ENCODE data around the gene ZMIZ1.

The ZMIZ1 gene

DNA sequence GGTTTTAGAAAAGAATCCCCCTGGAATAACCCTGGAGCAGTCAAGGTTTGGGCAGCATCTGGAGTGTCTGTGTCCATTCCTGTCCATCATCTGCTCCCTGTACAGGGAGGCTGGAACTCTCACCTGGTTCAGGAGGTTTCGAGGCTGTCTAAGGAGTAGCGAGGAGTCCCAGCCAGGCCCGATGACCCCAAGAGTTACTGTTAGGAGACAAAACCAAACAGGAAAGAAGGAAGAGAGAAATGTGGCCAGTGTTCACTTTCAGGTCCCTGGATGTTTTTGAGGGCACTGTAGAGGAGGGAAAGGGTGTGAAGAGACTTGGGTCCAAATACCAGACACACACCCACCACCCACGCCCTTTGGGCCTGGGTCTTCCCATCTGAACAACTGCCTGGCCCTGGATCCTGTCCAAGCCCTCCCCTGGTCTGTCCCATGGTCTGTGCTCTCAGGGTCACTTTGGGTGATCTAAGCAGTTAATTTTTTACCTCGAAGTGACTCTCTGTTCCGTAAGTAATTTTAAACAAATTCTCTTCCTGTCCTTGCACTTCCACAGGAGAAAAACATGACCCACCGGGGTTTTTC is 117.1 kb downstream of the ZMIZ1 start:
- Histone ChIP-seq H3K36me3 (peaks cover 90% of the 10 kb centered on the region), H3K4me2 (peak overlapping the region; percentile 98), H3K27ac (no peak overlapping the region), H3K27me3 (no peaks in the 10 kb centered on the region), H3K4me3 (no peak overlapping the region), H3K9ac (peak overlapping the region; percentile 21; the same call in 1 of the 2 replicates), H3K9me3 (peaks cover 3% of the 10 kb centered on the region; the same call in 1 of the 2 replicates), H3K4me1 (peaks cover 99% of the 10 kb centered on the region), H4K20me1 (peaks cover 100% of the 10 kb centered on the region)
- TF ChIP-seq Cebpa-rat (IDR thresholded peaks at IDR 0.05): no peak

DNA sequence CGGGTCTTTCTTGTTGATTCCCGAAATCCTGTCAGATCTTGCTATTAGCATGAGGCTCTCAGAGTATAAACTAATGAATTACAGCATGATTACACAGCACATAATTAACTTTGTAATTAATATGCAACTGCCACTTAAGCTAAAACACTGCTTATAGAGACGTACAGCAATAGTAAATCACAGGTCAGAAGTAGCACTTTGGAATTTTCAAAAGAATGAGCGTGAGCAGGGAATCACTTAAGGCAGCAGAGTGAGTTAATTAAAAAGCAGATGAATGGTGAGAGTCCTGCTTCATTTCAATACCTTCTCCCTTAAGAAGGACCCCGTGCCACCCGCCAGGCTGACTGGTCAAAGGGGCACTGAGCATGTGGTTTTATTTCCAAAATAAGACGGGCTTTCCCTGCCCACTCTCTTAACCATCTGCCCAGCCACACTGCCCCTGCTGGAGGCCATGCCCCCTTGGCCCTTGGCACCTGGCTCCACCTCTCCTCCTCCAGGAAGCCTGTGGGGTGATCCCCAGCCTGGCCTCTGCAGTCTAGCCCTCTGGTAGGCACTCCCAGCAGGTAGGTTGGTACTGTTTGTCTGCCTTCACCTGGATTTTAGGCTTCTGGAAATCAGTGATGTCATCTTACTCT is 117.8 kb downstream of the ZMIZ1 start:
- peaks cover 97% of the 10 kb centered on the region for H3K36me3 ChIP-seq
- H3K9ac ChIP-seq: peak overlapping the region; percentile 21; the same call in 1 of the 2 replicates
- H3K4me1 ChIP-seq: peaks cover 99% of the 10 kb centered on the region
- no peak overlapping the region for H3K4me3 ChIP-seq
- peaks cover 100% of the 10 kb centered on the region for H4K20me1 ChIP-seq
- no peaks in the 10 kb centered on the region for H3K27me3 ChIP-seq
- H3K27ac ChIP-seq: no peak overlapping the region
- TF ChIP-seq Cebpa-rat (IDR thresholded peaks at IDR 0.05): no peak
- peaks cover 10% of the 10 kb centered on the region for H3K9me3 ChIP-seq
- H3K4me2 ChIP-seq: no peak overlapping the region

DNA sequence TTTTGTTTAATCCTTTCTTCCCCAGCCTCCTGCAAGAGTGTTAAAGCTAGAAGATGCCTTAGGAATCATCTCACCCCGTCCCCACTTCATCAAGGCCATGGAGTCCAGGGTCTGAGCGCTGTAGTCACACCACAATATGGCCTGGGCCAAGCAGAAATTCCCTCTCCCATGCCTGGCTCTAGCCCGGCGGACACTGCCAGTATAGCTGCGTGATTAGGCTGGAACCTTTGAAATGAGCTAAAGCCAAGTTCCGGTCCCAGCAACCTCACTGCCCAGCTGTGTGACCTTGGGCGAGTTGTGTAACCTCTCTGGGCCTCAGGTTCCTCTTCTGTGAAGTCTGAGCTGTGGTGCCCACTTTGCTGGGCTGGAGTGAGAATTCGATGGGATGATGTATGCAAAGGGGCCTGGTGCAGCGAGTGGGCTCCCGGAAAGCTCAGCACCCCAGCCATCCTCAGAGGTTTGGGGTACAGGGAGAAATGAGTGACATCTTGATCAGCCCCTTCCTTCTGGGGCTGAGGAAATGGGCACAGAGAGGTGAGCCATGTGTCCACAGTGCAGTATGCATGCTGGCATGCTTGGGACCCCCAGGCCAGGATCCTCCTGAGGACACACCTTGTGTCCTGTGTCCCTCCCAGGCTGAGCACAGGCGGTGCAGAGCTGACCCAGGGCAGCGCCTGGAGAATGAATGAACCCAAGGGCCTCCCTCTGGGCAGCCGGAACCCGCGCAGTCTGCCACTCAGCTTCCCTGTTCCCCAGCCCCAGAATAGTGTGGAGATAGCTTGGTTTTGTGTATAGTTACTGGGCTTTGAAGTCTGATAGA is 118.6 kb downstream of the ZMIZ1 start:
- Histone ChIP-seq H3K4me1 (peaks cover 99% of the 10 kb centered on the region), H3K4me3 (no peak overlapping the region), H4K20me1 (peaks cover 100% of the 10 kb centered on the region), H3K36me3 (peaks cover 92% of the 10 kb centered on the region), H3K9ac (no peak overlapping the region), H3K27me3 (no peaks in the 10 kb centered on the region), H3K4me2 (no peak overlapping the region), H3K27ac (no peak overlapping the region), H3K9me3 (peaks cover 11% of the 10 kb centered on the region)
- no peak for TF ChIP-seq Cebpa-rat (IDR thresholded peaks at IDR 0.05)

DNA sequence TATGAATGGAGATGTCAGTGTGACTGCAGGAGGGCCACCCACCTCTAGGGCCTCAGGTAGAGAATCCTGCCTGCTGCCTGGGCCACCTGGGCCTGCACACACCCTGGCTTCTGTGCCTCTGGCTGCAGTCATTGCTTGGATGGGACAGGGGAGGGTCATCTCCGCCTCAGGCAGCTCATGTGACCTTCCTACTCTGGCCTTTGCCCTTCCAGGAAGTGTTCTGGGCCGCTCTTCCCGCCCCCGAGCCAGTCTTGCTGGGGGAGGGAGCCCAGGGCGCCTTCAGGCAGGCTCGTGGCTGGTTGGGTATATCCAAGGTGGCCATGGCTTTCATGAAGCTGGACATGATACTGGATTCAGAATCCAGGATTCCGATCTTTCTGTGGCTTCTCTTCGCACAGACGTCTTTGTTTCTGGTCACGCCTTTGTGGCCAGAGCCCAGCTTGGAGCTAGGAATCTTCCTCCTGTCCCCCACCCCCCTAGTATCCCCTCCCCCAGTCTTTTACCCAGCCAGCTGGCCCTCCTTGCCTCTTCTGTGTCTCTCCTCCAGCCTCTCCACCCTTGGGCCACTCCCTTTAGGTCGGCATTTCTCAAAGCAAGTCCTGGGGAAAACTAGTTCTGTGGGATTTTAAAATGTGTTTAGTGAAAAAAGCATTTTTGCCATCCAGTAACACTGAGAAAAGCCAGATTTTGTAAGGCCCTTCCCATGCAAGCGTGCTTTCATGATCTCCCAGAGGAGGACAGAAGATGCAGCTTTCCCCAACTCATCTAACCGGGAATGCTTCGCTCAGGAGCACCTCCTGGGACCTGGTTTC is 119.6 kb downstream of the ZMIZ1 start:
- Histone ChIP-seq H4K20me1 (peaks cover 100% of the 10 kb centered on the region), H3K4me2 (peak overlapping the region; percentile 6), H3K36me3 (peaks cover 86% of the 10 kb centered on the region), H3K4me1 (peaks cover 99% of the 10 kb centered on the region), H3K27ac (no peak overlapping the region), H3K9ac (no peak overlapping the region), H3K9me3 (peaks cover 11% of the 10 kb centered on the region), H3K27me3 (no peaks in the 10 kb centered on the region), H3K4me3 (no peak overlapping the region)
- TF ChIP-seq Cebpa-rat (IDR thresholded peaks at IDR 0.05): no peak

DNA sequence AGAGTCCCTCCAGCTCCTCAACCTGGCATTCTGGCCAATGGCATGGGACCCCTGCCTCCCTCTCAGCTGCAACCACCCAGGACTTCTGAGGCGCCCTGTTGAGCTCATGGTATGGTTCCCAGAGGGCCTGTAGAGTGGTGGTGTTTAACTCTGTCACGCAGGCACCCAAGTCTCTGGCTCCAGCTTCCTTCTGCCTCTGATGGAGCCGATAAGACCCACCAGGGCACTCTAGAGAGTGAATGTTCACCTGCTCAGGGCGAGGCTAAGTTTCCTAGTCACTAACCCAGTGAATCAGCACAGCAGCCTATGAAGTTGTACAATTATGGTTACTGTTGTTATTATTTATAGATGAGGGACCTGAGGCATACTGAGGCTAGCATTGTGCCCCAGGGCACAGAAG is 120.4 kb downstream of the ZMIZ1 start:
- Histone ChIP-seq H3K27ac (no peak overlapping the region), H3K4me1 (peaks cover 99% of the 10 kb centered on the region), H3K4me2 (peak overlapping the region; percentile 90), H3K9me3 (peaks cover 11% of the 10 kb centered on the region), H3K27me3 (no peaks in the 10 kb centered on the region), H3K4me3 (no peak overlapping the region), H3K9ac (no peak overlapping the region), H4K20me1 (peaks cover 100% of the 10 kb centered on the region), H3K36me3 (peaks cover 78% of the 10 kb centered on the region)
- TF ChIP-seq Cebpa-rat (IDR thresholded peaks at IDR 0.05): no peak

DNA sequence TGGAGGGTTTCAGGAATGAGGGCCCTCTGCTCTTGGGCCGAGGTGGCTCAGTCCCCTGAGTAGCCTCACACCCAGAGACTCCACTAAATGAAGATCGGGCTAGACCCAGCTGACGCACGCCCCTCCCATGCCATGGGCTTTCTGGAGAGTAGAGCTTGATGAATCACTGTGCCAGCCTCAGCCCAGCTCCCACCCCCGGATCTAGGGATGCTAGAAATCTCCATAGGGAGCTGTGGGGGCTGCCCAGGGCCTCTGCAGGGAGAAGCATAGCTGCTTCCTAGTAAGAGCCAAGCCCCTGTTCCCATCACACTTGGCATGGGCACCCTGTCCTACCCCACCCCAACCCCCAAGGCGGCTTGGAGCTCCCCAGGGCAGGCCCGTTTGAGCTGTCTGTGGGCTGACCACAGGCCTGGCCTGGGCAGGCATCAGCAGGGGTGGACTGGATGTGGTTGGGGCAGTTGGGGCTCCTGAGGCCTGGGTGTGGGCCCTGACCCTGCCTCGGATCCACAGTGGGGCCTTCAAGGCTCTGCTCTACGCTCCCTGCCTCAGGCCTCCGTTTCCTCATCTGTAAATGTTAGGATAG is 121.2 kb downstream of the ZMIZ1 start:
- Histone ChIP-seq H4K20me1 (peaks cover 100% of the 10 kb centered on the region), H3K27ac (peak overlapping the region; percentile 26; the same call in 1 of the 2 replicates), H3K4me2 (peak overlapping the region; percentile 90), H3K4me3 (no peak overlapping the region), H3K27me3 (no peaks in the 10 kb centered on the region), H3K36me3 (peaks cover 71% of the 10 kb centered on the region), H3K9me3 (peaks cover 11% of the 10 kb centered on the region), H3K4me1 (peaks cover 99% of the 10 kb centered on the region), H3K9ac (no peak overlapping the region)
- TF ChIP-seq Cebpa-rat (IDR thresholded peaks at IDR 0.05): no peak

DNA sequence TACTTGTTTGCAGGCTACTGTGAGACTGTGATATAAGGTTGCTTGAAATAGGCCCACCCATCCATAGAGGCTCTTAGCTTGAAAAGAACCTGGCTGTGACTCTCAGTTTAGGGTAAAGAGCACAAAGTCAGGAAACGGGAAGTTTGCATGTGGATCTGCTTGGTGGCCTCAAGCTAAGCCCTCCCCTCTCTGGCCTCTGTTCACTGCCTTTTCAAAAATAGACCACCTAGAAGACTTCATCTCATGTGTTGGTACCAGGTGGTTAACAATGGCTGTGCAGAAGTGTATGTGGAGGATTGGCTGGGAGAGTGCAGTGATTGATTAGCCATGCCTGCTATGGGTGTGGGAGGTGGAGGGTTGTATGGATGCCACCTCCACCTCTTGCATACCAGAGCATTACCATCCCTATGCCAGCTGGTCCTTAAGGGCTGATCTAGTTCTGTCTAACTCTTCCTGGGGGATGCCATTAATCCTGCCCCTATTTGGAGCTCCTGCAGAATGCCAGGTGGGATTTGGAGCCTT is 122.0 kb downstream of the ZMIZ1 start:
- peak overlapping the region; percentile 90 for H3K4me2 ChIP-seq
- H4K20me1 ChIP-seq: peaks cover 100% of the 10 kb centered on the region
- H3K27ac ChIP-seq: no peak overlapping the region
- peaks cover 63% of the 10 kb centered on the region for H3K36me3 ChIP-seq
- TF ChIP-seq Cebpa-rat (IDR thresholded peaks at IDR 0.05): no peak
- peaks cover 11% of the 10 kb centered on the region for H3K9me3 ChIP-seq
- peaks cover 99% of the 10 kb centered on the region for H3K4me1 ChIP-seq
- H3K27me3 ChIP-seq: no peaks in the 10 kb centered on the region
- H3K4me3 ChIP-seq: no peak overlapping the region
- no peak overlapping the region for H3K9ac ChIP-seq

DNA sequence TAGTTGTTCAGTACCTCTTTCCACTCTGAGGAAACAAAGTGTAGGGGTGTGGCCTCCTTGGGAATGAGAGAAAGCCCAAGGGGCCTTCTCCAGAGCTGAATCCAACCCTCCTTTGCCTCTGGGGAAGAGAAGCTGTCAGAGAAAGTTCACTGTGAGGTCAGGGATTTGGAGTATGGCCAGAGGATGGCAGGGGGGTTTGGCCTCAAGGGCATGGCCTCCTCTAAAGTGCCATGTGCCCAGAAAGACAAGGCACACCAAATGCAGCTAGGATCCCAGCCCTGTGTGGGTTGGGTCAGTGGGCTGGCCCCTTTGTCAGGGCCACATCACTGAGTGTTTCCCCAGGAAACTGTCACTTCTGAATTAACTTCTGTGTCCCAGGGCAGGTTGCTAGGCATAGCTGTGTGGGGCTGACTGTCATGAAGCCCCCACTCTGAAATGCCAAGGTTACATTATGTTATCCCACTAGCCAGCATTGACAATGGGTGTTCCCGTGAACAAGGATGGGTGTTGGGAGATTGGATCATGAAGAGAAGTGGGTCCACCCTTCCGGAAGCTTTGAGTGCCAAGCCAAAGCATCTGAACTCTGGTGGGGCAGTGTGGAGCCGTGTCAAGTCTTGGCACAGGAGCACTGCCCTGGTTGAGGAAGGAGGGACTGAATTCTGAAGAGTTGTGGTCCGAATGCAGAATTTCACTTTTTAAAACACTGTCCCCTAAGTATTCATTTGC is 123.3 kb downstream of the ZMIZ1 start:
- H3K4me2 ChIP-seq: peak overlapping the region; percentile 90
- no peaks in the 10 kb centered on the region for H3K27me3 ChIP-seq
- H3K27ac ChIP-seq: no peak overlapping the region
- no peak overlapping the region for H3K9ac ChIP-seq
- H3K4me1 ChIP-seq: peaks cover 99% of the 10 kb centered on the region
- no peak for TF ChIP-seq Cebpa-rat (IDR thresholded peaks at IDR 0.05)
- H4K20me1 ChIP-seq: peaks cover 100% of the 10 kb centered on the region
- H3K4me3 ChIP-seq: no peak overlapping the region
- peaks cover 63% of the 10 kb centered on the region for H3K36me3 ChIP-seq
- H3K9me3 ChIP-seq: peaks cover 11% of the 10 kb centered on the region

All from BLaER1 (cell line).